ENCODE measurements around the gene NELFE. TPM values are rescaled to one million over a fixed set of nuclear protein-coding genes. Genes with fewer than 3 reads are reported as not detected.

The NELFE gene
- total RNA-seq, 4 donors from 2014 or later = 58.8 to 96.6 (median 68.5) TPM

DNA sequence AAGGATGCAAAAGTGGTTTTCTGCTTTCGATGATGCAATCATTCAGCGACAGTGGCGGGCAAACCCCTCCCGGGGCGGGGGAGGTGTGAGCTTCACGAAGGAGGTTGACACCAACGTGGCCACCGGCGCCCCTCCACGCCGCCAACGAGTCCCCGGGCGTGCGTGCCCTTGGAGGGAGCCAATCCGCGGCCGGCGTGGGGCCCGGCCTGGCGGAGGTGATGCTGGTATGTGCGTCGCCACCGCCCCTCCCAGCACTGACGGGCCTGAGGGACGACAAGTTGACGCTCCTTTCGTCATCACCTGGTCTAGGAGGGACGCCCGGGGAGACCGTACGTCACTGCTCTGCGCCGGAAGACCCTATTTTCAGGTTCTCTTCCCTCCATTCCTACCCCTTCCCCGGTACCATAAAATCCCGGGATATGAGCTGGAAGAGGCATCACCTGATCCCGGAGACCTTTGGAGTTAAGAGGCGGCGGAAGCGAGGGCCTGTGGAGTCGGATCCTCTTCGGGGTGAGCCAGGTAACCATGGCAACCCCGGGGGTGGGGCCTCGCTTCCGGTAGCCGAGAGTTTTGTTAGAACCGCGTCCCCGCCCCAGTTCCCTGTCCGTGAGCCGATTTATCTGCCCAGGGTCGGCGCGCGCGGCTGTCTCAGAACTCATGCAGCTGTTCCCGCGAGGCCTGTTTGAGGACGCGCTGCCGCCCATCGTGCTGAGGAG, 13.4 kb upstream of the NELFE start, which contains the start of gene DXO:
DXO (minus strand) TSS at position 146 of the 716 bp plus-strand sequence. CDS start 463 bp downstream, outside the sequence.
- TF ChIP-seq, protein P1, sequence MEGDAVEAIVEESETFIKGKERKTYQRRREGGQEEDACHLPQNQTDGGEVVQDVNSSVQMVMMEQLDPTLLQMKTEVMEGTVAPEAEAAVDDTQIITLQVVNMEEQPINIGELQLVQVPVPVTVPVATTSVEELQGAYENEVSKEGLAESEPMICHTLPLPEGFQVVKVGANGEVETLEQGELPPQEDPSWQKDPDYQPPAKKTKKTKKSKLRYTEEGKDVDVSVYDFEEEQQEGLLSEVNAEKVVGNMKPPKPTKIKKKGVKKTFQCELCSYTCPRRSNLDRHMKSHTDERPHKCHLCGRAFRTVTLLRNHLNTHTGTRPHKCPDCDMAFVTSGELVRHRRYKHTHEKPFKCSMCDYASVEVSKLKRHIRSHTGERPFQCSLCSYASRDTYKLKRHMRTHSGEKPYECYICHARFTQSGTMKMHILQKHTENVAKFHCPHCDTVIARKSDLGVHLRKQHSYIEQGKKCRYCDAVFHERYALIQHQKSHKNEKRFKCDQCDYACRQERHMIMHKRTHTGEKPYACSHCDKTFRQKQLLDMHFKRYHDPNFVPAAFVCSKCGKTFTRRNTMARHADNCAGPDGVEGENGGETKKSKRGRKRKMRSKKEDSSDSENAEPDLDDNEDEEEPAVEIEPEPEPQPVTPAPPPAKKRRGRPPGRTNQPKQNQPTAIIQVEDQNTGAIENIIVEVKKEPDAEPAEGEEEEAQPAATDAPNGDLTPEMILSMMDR (IDR thresholded peaks at IDR 0.05; ENCODE audit: low read depth) = no peak

DNA sequence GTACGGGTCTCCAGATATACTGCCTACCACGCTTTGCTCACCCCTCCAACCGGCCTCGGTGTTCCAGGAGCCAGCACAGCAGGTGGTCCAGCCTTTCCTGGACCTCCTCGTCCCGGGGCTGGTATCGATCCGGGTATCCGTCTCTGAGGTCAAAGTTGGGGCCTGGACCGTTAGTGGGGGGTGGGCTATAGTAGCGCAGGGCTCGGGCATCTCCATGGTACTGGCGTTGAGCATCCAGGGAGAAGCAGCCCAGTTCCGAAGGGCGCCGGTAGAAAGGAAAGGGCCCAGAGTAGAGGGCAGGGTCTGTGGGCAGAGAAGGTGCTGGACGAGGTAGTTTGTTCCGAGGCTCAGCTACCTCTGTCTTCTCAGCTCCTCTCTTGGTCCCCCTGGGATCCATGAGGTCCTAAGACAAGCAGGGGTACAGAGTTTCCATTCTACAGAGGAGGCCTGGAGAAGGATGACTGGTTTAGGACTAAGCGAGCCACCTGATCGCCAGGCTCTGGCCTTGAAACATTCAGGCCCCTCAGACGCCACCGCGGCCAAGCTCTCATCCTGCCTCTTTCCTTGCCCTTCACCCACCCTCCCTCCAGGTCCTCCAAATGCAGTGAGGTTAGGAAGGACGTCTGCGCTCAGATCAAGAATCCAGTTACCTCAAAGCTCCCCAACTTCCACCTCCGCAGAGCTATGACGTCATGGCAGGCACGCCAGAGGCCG, 12.7 kb upstream of the NELFE start:
- TF ChIP-seq, protein P1 (IDR thresholded peaks at IDR 0.05; ENCODE audit: low read depth) = no peak

DNA sequence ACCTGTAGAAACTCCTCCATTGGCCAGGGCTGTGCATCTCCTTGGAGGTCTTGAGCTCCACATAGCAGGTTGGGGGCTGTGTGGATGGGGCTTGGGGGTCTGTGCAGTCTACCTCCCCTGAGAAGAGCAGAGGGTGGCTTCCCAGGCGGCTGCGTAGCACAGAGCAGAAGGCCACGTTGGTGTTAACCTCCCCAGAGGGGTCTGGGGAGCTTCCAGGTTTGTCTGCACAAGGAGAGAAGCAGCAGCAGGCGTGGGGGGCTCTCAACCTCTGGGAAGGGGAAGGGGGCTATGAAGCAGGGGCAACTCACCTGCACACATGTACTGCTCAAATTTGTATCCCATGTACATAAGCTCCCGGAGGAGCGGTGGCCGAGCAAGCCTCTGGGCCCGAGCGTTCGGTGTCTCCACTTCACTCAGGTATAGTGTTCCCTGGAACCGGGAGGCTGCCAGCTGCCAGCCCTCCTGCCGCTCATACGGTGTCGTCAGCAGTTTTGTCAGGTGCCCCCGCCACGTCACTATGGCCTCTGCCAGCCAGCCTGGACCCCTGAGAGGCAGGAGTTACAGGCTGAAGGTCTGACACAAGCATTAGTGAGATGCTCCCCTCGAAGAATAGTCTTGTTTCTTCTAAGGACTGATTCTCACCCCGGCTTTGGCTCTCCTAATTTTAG, 12.0 kb upstream of the NELFE start:
- TF ChIP-seq, protein P1 (IDR thresholded peaks at IDR 0.05; ENCODE audit: low read depth) = no peak

DNA sequence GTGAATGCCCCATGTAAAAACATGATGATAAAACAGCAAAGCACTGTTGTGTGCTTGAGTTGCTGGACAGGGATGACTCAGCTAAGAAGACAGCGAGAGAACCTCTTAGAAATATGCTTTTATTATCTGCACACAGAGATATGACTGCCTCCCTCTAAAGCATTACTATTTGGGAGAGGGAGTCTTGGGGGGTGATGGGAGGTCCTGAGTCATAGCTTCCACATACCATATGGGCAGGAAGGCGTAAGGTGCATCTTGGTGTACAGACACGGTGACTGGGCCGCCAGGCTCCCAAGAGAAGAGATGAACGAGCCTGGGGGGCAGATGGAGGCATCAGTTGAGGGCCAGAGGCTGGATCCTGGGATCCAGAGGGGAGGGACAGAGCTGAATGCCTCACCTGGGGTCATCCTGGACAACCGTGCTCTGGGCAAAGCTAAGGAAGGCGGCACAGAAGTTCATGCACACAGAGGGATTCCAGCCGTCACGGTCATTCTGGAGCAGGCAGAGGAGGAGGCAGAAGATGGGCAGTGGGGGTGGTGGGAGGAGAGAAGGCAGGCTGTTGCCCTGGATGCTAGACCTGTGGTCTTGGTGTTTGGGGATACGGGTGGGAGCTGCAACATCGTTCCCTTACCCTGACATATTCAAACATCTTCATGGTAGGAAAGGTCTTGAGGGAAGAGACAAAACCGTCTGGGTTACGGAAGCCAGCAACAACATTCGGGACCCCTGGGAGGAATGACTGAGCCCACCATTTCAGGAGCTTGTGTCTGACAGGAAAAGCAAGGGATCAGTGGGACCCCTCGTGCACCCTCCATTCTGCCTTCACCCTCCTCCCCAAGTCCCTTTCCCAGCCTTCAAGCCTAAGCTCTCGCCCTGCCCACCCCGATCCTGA, 11.2 kb upstream of the NELFE start:
- TF ChIP-seq, protein P1 (IDR thresholded peaks at IDR 0.05; ENCODE audit: low read depth) = no peak

DNA sequence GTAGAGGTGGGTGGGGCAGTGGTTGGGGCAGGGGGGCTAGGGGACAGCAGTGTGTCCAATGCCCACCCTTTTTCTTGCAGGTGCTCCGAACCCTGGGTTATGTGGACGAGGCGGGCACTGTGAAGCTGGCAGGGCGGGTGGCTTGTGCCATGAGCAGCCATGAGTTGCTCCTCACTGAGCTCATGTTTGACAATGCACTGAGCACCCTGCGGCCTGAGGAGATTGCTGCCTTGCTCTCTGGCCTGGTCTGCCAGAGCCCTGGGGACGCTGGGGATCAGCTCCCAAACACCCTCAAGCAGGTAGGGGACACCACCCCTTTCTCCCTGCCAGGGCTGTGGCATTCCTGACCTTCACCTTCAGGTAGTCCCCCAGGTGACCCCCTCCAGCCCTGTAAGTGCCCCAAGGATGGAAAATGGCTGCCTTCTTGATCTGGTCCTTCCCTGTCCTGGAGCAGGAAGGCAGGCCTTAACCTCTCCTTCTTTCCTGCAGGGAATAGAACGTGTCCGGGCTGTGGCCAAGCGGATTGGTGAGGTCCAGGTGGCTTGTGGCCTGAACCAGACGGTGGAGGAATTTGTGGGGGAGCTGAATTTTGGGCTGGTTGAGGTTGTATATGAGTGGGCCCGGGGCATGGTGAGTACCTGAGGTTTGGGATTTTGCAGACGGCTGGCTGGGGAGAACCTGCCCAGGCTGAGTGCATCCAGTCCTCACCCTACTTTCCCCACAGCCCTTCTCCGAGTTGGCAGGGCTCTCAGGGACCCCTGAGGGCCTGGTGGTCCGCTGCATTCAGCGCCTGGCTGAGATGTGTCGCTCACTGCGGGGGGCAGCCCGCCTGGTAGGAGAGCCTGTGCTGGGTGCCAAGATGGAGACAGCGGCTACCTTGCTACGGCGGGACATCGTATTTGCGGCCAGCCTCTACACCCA, 10.3 kb upstream of the NELFE start:
- TF ChIP-seq, protein P1 (IDR thresholded peaks at IDR 0.05; ENCODE audit: low read depth) = no peak

DNA sequence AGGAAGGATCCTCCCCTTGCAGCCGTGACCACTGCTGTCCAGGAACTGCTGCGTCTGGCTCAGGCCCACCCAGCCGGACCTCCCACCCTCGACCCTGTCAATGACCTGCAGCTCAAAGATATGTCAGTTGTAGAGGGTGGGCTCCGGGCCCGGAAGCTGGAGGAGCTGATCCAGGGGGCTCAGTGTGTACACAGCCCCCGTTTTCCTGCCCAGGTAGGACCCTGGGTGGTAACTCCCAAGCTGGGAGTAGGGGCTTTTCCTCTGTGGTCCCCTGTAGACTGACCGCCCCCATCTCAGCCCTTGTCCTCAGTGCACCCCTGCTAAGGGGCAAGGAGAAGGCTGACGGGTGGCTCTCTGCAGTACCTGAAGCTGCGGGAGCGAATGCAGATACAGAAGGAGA, 9.6 kb upstream of the NELFE start:
- TF ChIP-seq, protein P1 (IDR thresholded peaks at IDR 0.05; ENCODE audit: low read depth) = no peak
